Panc1 (cell line): Measurements from ENCODE around the gene TSSC4. TPM values are rescaled to one million over a fixed set of nuclear protein-coding genes. Genes with fewer than 3 reads are reported as not detected.
A peak's percentile ranks its signal among the peaks of the same experiment; 100 is the strongest.

ENCODE experiments used
- ATAC-seq: fragments of 200-7000 bp; cut with Tn5 transposase; 2 replicates; pipeline ENCODE4 v1.9.1; 2020; ENCODE audit warnings: mild to moderate bottlenecking, moderate library complexity
- BruUV-seq: library from RNA; stranded (reverse); fragments of 400-500 nt; replicated peaks from 2 replicates; lab custom pipeline; 2021; lab: Mats Ljungman, UMichigan
- CTCF ChIA-PET: fragments of 300-600 bp; sonication (Branson Sonifier 250); formaldehyde crosslinking; loops from one replicate; lab custom pipeline; 2022; ENCODE audit warnings: antibody characterized with exemption; lab: Charles Lee
- POLR2A ChIA-PET: fragments of 300-600 bp; sonication (Branson Sonifier 250); formaldehyde crosslinking; loops from one replicate; lab custom pipeline; 2022; ENCODE audit warnings: antibody characterized with exemption; lab: Charles Lee
- DNase-seq: peaks from one replicate; pipeline ENCODE4 v3.0.0-alpha.2; 2010; ENCODE audit warnings: low read depth, low spot score
- H3K27ac ChIP-seq: 2 replicates; pipeline ENCODE4 v1.5.1; 2011; ENCODE audit warnings: mild to moderate bottlenecking, low read length, inconsistent platforms
- H3K27me3 ChIP-seq: fragments of 200-500 bp; sonication (Bioruptor generic); 2 replicates; pipeline ENCODE4 v1.6.0; 2014; ENCODE audit warnings: low read length, inconsistent platforms; ENCODE audit not compliant: control insufficient read depth, insufficient read depth
- H3K36me3 ChIP-seq: fragments of 200-500 bp; sonication (Bioruptor generic); 2 replicates; pipeline ENCODE4 v1.5.1; 2014; ENCODE audit warnings: inconsistent platforms, mild to moderate bottlenecking, low read length, moderate library complexity; ENCODE audit not compliant: control insufficient read depth, insufficient read depth
- H3K4me1 ChIP-seq: 2 replicates; pipeline ENCODE4 v1.5.1; 2011; ENCODE audit warnings: inconsistent platforms, mild to moderate bottlenecking, low read length, moderate library complexity; ENCODE audit not compliant: control insufficient read depth, insufficient read depth
- H3K4me3 ChIP-seq, 2 experiments: 2 replicates each; pipeline ENCODE4 v1.5.1; 2011 to 2012; ENCODE audit warnings: low read depth in 2 of 2, low read length in 2 of 2, mild to moderate bottlenecking in 2 of 2, inconsistent platforms in 1 of 2, moderate library complexity in 1 of 2
- H3K9me3 ChIP-seq: fragments of 200-500 bp; sonication (Bioruptor generic); 2 replicates; pipeline ENCODE4 v1.5.1; 2014; ENCODE audit warnings: low read depth, mild to moderate bottlenecking, inconsistent platforms, low read length, moderate library complexity; ENCODE audit not compliant: control insufficient read depth, insufficient read depth
- POLR2AphosphoS5 ChIP-seq: IDR thresholded peaks from 2 replicates; pipeline ENCODE4 v1.6.1; 2012; ENCODE audit warnings: mild to moderate bottlenecking, low read depth, low read length, moderate library complexity
- SIN3A ChIP-seq: IDR thresholded peaks from 2 replicates; pipeline ENCODE4 v1.6.1; 2012; ENCODE audit warnings: low read depth, mild to moderate bottlenecking, low read length, moderate library complexity, borderline replicate concordance; ENCODE audit not compliant: insufficient read depth
- TCF7L2 ChIP-seq: IDR thresholded peaks from 2 replicates; pipeline ENCODE4 v1.6.1; 2011; ENCODE audit warnings: mild to moderate bottlenecking, low read depth, low read length, inconsistent platforms
- in situ Hi-C: cut with HindIII; loops from 2 replicates; pipeline ENCODE4 v1.10.0; 2016; ENCODE audit warnings: low sequenced_read_pairs, low pct_unique_long_range_greater_than_20kb
- intact Hi-C: fragments of 100-400 bp; cut with micrococcal nuclease; formaldehyde crosslinking; loops from one replicate; pipeline ENCODE4 v1.10.0; 2022; ENCODE audit not compliant: unreplicated experiment
- total RNA-seq: library from RNA; stranded (reverse); gene quantifications from one replicate; pipeline ENCODE4 v1.2.1, GENCODE V29; 2021; ENCODE audit not compliant: unreplicated experiment
- TF ChIP-seq, protein P1 (sequence below), 2 experiments: IDR thresholded peaks; 2 replicates each; pipeline ENCODE4 v1.6.1; 2011 to 2012; ENCODE audit warnings: low read depth in 2 of 2, control low read depth in 1 of 2, low read length in 1 of 2, mild to moderate bottlenecking in 1 of 2, moderate library complexity in 1 of 2; ENCODE audit not compliant: insufficient read depth in 1 of 2
- TF ChIP-seq, protein P2 (sequence below): fragments of 450-650 bp; IDR thresholded peaks from 2 replicates; pipeline ENCODE4 v1.5.1; 2017; ENCODE audit warnings: mild to moderate bottlenecking

TSSC4 gene
- total RNA-seq, 1 experiment from 2014 or later, result 132 TPM

DNA sequence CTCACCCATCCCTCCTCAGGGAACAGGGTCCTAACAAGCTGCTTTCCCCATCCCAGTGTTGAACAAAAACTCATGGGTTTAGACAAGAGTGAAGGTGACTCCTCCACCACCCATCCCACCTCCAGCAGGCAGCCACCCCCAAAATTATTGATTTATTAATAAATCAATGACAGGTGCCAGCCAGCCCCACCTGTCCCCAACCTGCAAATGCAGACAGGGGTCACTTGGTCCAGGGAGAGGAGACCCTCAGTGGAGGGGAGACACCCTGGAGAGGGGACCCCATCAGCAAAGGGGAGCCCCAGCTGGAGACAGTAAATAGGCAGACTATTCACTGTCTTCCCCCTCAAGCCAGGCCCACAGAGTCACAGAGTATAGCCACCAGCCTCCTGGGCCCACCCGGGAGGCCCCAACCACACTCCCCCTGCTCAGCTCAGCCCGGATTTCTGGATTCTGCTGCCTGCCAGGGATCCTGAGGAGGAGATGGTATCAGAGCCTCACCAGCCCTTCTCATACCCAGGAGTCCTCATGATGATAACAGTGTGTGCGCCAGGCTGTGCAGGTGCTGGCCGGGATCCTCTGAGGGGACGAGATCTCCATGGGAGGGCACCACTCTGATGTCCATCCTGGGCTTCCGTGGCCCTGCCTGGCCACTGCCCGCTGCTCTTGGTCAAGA is 32.2 kb upstream of the TSSC4 start:
- Histone ChIP-seq H3K4me3 (no peak overlapping the region), H3K4me1 (no peaks in the 10 kb centered on the region), H3K36me3 (no peaks in the 10 kb centered on the region), H3K27me3 (no peaks in the 10 kb centered on the region), H3K27ac (no peak overlapping the region), H3K9me3 (no peaks in the 10 kb centered on the region)
- intact Hi-C loops (no loop called here), in situ Hi-C loops (no loop called here)
- ChIA-PET POLR2A (no interaction called here), CTCF (interaction anchor here (0.6 kb wide), 2 partner anchors 22 to 63 kb away, joined by 3 read pairs; no protein-coding TSS in a partner anchor)
- no peak for ATAC-seq
- DNase-seq, result no peak
- TF ChIP-seq TCF7L2 (no peak), SIN3A (no peak), POLR2AphosphoS5 (no peak)
- TF ChIP-seq, protein P1, sequence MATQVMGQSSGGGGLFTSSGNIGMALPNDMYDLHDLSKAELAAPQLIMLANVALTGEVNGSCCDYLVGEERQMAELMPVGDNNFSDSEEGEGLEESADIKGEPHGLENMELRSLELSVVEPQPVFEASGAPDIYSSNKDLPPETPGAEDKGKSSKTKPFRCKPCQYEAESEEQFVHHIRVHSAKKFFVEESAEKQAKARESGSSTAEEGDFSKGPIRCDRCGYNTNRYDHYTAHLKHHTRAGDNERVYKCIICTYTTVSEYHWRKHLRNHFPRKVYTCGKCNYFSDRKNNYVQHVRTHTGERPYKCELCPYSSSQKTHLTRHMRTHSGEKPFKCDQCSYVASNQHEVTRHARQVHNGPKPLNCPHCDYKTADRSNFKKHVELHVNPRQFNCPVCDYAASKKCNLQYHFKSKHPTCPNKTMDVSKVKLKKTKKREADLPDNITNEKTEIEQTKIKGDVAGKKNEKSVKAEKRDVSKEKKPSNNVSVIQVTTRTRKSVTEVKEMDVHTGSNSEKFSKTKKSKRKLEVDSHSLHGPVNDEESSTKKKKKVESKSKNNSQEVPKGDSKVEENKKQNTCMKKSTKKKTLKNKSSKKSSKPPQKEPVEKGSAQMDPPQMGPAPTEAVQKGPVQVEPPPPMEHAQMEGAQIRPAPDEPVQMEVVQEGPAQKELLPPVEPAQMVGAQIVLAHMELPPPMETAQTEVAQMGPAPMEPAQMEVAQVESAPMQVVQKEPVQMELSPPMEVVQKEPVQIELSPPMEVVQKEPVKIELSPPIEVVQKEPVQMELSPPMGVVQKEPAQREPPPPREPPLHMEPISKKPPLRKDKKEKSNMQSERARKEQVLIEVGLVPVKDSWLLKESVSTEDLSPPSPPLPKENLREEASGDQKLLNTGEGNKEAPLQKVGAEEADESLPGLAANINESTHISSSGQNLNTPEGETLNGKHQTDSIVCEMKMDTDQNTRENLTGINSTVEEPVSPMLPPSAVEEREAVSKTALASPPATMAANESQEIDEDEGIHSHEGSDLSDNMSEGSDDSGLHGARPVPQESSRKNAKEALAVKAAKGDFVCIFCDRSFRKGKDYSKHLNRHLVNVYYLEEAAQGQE (IDR thresholded peaks at IDR 0.05; ENCODE audit: insufficient read depth in 1 of 2, low read depth in 2 of 2, low read length in 1 of 2), result no peak
- TF ChIP-seq, protein P2, sequence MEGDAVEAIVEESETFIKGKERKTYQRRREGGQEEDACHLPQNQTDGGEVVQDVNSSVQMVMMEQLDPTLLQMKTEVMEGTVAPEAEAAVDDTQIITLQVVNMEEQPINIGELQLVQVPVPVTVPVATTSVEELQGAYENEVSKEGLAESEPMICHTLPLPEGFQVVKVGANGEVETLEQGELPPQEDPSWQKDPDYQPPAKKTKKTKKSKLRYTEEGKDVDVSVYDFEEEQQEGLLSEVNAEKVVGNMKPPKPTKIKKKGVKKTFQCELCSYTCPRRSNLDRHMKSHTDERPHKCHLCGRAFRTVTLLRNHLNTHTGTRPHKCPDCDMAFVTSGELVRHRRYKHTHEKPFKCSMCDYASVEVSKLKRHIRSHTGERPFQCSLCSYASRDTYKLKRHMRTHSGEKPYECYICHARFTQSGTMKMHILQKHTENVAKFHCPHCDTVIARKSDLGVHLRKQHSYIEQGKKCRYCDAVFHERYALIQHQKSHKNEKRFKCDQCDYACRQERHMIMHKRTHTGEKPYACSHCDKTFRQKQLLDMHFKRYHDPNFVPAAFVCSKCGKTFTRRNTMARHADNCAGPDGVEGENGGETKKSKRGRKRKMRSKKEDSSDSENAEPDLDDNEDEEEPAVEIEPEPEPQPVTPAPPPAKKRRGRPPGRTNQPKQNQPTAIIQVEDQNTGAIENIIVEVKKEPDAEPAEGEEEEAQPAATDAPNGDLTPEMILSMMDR, result no peak
- BruUV-seq, result no TSS peak

DNA sequence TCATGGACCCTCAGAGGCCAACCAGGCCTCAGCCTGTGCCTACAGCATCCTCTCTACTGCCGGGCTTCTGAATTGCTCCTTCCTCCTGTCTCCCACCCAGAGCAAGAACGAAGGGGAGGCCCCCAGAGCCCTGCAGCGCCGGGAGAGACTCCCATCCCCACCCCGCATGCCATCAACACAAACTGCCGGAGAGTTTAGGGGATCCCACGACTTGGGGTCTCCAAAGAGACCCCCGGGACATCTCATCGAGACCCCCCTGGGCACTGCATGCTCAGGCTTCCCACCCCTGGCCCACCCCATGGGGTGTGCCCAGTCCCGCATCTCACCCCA is 31.7 kb upstream of the TSSC4 start:
- CTCF ChIA-PET, result interaction anchor here (0.6 kb wide), 1 partner anchor 63 kb away, joined by 6 read pairs; no protein-coding TSS in a partner anchor
- no TSS peak for BruUV-seq
- Histone ChIP-seq H3K27ac (no peak overlapping the region), H3K27me3 (no peaks in the 10 kb centered on the region; the same call in 1 of the 2 replicates), H3K4me1 (no peaks in the 10 kb centered on the region), H3K4me3 (no peak overlapping the region), H3K9me3 (no peaks in the 10 kb centered on the region), H3K36me3 (no peaks in the 10 kb centered on the region)
- ATAC-seq (0 out of 2 replicates have a peak, but pooled peaks have one; percentile 18), DNase-seq (no peak)
- intact Hi-C loops, result no loop called here
- POLR2A ChIA-PET, result no interaction called here
- TF ChIP-seq, protein P1 (IDR thresholded peaks at IDR 0.05; ENCODE audit: insufficient read depth in 1 of 2, low read depth in 2 of 2, low read length in 1 of 2), result no peak
- TF ChIP-seq SIN3A, result no peak
- TF ChIP-seq, protein P2, result no peak
- no peak for TF ChIP-seq POLR2AphosphoS5
- TF ChIP-seq TCF7L2, result no peak
- in situ Hi-C loops, result no loop called here
